Stomach smooth muscle (tissue), 2 donors: ENCODE data around the gene KLHL22.

Experiments
- H3K27ac ChIP-seq: one replicate; pipeline ENCODE4 v1.7.0; 2013; ENCODE audit warnings: mild to moderate bottlenecking, low read length, inconsistent platforms
- H3K27me3 ChIP-seq, 2 donors: one replicate each; pipeline ENCODE4 v1.7.0; 2013; ENCODE audit warnings: low read length in 2 of 2; ENCODE audit not compliant: insufficient read depth in 2 of 2, control insufficient read depth in 1 of 2
- H3K36me3 ChIP-seq, 2 donors: one replicate each; pipeline ENCODE4 v1.7.0; 2013; ENCODE audit warnings: low read length in 2 of 2; ENCODE audit not compliant: control insufficient read depth in 2 of 2, insufficient read depth in 2 of 2
- H3K4me1 ChIP-seq: one replicate; pipeline ENCODE4 v1.7.0; 2013; ENCODE audit warnings: low read length; ENCODE audit not compliant: control insufficient read depth, insufficient read depth
- H3K4me3 ChIP-seq, 2 donors: one replicate each; pipeline ENCODE4 v1.7.0; 2013; ENCODE audit warnings: low read length in 2 of 2
- H3K9ac ChIP-seq, 2 donors: one replicate each; pipeline ENCODE4 v1.7.0; 2013; ENCODE audit warnings: low read length in 2 of 2, mild to moderate bottlenecking in 1 of 2
- H3K9me3 ChIP-seq, 2 donors: one replicate each; pipeline ENCODE4 v1.7.0; 2013; ENCODE audit warnings: low read length in 2 of 2; ENCODE audit not compliant: control insufficient read depth in 2 of 2
- donor health status: healthy.
- donor health status: Pancreatic carcinoma.

Gene KLHL22

GRCh38 chr22:20446383-20446970 lies 49.1 kb downstream of the KLHL22 start:
- H3K9ac ChIP-seq: no peak overlapping the region
- H3K36me3 ChIP-seq: peaks cover 19 to 22% of the 10 kb centered on the region in 2 donors
- H3K4me1 ChIP-seq: no peaks in the 10 kb centered on the region

DNA sequence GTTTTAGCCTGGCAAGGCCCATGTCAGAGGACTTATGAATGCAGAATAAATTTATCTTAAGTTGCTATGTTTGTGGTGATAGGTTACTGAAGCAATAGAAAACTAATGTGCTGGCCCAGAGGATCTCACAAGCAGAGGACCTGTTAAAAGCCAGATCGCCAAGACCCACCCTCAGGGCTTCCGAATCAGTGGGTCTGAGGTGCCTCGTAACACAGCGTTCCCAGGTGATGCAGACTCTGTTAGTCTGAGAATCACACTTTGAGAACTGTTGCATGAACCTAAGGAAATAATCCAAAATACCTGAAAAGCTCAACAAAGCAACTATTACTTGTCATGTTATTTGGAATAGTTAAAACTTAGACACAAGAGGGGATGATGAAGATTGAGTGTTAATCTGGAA lies 51.3 kb downstream of the KLHL22 start:
- no peaks in the 10 kb centered on the region for H3K9me3 ChIP-seq

More at GRCh38 chr22:20446383-20446970, 49.1 kb downstream of the KLHL22 start:
- H3K4me3 ChIP-seq: no peak overlapping the region
- no peaks in the 10 kb centered on the region for H3K27me3 ChIP-seq
- no peak overlapping the region for H3K27ac ChIP-seq
- no peaks in the 10 kb centered on the region for H3K9me3 ChIP-seq

DNA sequence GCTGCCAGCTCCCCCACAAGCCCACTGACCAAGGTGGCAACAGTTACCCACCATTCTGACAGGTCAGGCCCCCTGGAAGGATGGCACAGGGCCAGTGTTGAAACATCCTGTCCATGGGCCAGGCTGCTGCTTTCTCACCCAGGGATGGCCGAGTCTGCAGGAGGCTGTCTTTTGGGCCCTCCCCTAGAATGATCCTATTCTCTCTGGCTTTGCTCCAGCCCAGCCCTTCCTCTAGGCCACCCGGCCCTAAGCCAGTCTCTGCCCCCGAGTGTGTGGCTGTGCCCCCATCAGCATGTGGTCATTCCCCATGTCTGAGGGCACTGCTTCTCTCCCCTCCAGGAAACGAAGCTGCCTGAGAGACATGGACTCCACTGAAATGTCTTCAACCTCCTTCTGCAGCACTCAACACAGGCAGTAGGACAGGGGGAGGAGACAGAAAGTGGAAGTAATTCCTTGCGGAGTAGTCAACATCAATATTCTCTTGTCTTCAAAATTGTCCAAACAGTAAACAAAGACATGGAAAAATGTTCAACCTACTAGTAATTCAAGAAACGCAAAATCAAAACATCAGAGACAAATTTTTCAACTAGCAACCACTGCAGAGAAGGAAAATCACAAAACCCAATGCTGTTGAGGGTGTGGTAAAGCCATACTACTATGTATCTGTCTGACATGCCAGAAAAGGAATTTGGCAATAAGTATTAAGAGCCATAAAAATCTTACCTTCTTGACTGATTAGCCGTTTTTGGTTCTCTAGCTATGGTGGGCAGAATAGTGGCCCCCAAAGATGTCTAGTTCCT lies 52.9 kb downstream of the KLHL22 start:
- Histone ChIP-seq H3K36me3 (peaks cover 19 to 20% of the 10 kb centered on the region in 2 donors), H3K4me1 (peaks cover 10% of the 10 kb centered on the region), H3K27me3 (no peaks in the 10 kb centered on the region), H3K9ac (no peak overlapping the region), H3K4me3 (no peak overlapping the region), H3K9me3 (no peaks in the 10 kb centered on the region), H3K27ac (no peak overlapping the region)

More for the DNA sequence above, 51.3 kb downstream of the KLHL22 start:
- Histone ChIP-seq H3K4me3 (no peak overlapping the region), H3K27me3 (no peaks in the 10 kb centered on the region), H3K4me1 (no peaks in the 10 kb centered on the region), H3K36me3 (peaks cover 19 to 20% of the 10 kb centered on the region in 2 donors), H3K27ac (no peak overlapping the region), H3K9ac (no peak overlapping the region)

DNA sequence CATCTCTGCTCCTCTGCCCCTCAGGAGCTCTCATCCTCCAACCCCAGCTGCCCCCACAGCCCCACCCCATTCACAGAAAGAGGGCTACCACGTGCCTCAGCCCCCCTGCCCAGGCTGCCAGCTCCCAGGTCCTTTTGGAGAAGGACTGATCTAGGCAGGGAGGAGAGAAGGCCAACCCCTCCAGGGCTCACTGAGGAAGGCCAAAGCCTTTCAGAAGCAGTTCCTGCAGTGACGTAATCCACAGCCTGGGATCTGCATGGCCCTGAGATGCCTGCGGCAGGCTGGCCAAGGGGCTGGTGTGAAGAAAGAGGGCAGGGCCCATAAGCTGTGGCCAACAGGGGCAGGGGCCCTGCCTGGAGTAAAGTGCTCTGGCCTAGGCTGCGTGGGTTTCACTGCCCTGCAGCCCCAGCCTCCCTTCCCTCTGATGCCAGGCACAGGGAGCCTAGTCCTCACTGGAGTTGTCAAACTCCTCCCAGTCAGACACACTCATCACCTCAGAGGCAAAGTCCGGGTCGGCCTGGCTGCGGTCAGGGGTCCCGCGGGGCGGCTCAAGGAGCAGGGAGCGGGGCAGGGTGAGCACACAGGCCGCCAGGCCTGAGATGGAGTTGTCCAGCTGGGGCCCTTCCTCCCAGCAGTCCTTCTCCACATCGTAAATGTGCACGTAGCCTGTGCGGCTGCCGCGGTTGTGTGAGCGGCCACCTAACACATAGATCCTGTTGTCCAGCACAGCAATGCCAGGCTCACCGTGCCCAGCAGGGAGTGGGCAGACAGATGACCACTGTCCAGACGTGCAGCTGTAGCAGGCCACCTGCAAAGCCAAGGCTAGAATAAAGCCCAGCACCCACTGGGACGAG lies 53.7 kb downstream of the KLHL22 start:
- H3K4me3 ChIP-seq: no peak overlapping the region
- no peak overlapping the region for H3K27ac ChIP-seq
- peaks cover 19 to 20% of the 10 kb centered on the region in 2 donors for H3K36me3 ChIP-seq
- H3K4me1 ChIP-seq: peaks cover 15% of the 10 kb centered on the region
- H3K9ac ChIP-seq: no peak overlapping the region
- no peaks in the 10 kb centered on the region for H3K27me3 ChIP-seq
- H3K9me3 ChIP-seq: no peaks in the 10 kb centered on the region

- no peaks in the 10 kb centered on the region for H3K9me3 ChIP-seq
- peaks cover 25% of the 10 kb centered on the region for H3K4me1 ChIP-seq
- no peaks in the 10 kb centered on the region for H3K27me3 ChIP-seq
- H3K27ac ChIP-seq: no peak overlapping the region
- no peak overlapping the region for H3K4me3 ChIP-seq
- peaks cover 13 to 20% of the 10 kb centered on the region in 2 donors for H3K36me3 ChIP-seq
- no peak overlapping the region for H3K9ac ChIP-seq
Measured at GRCh38 chr22:20440637-20441591, 54.7 kb downstream of the KLHL22 start.

GRCh38 chr22:20439928-20440575 lies 55.5 kb downstream of the KLHL22 start:
- H3K9ac ChIP-seq: no peak overlapping the region
- peaks cover 11 to 20% of the 10 kb centered on the region in 2 donors for H3K36me3 ChIP-seq
- no peaks in the 10 kb centered on the region for H3K9me3 ChIP-seq
- no peaks in the 10 kb centered on the region for H3K27me3 ChIP-seq
- H3K27ac ChIP-seq: no peak overlapping the region
- H3K4me3 ChIP-seq: no peak overlapping the region
- peaks cover 33% of the 10 kb centered on the region for H3K4me1 ChIP-seq

GRCh38 chr22:20439556-20439927 lies 56.1 kb downstream of the KLHL22 start:
- H3K9me3 ChIP-seq: no peaks in the 10 kb centered on the region
- H3K4me1 ChIP-seq: peaks cover 38% of the 10 kb centered on the region
- peaks cover 11 to 17% of the 10 kb centered on the region in 2 donors for H3K36me3 ChIP-seq
- H3K9ac ChIP-seq: no peak overlapping the region
- H3K27me3 ChIP-seq: no peaks in the 10 kb centered on the region
- H3K27ac ChIP-seq: no peak overlapping the region
- no peak overlapping the region for H3K4me3 ChIP-seq

- Histone ChIP-seq H3K27me3 (no peaks in the 10 kb centered on the region), H3K36me3 (peaks cover 7 to 11% of the 10 kb centered on the region in 2 donors), H3K4me1 (peaks cover 42% of the 10 kb centered on the region), H3K9ac (peak overlapping the region; percentile 81 to 89), H3K4me3 (peak overlapping the region; percentile 65 to 86), H3K27ac (peak overlapping the region; percentile 81), H3K9me3 (no peaks in the 10 kb centered on the region)
Measured at GRCh38 chr22:20438678-20439492, 56.7 kb downstream of the KLHL22 start.

- peak overlapping the region; percentile 81 for H3K27ac ChIP-seq
- H3K27me3 ChIP-seq: no peaks in the 10 kb centered on the region
- H3K9me3 ChIP-seq: no peaks in the 10 kb centered on the region
Measured at GRCh38 chr22:20438427-20438677, 57.2 kb downstream of the KLHL22 start.

More at GRCh38 chr22:20438427-20438677, 57.2 kb downstream of the KLHL22 start:
- peaks cover 42% of the 10 kb centered on the region for H3K4me1 ChIP-seq
- H3K4me3 ChIP-seq: peak overlapping the region; percentile 65 to 86
- H3K9ac ChIP-seq: peak overlapping the region; percentile 81 to 89
- peaks cover 7 to 11% of the 10 kb centered on the region in 2 donors for H3K36me3 ChIP-seq
